K562 (cell line): ENCODE measurements around the gene LNPEP. TPM values are rescaled to one million over a fixed set of nuclear protein-coding genes. Genes with fewer than 3 reads are reported as not detected.

Source experiments
- EP400 ChIP-seq: fragments of 450-650 bp; IDR thresholded peaks from 2 replicates; pipeline ENCODE4 v1.6.1; 2017; ENCODE audit warnings: antibody characterized with exemption, mild to moderate bottlenecking, moderate library complexity
- FOXK2 ChIP-seq, 2 experiments: fragments of 450-650 bp; IDR thresholded peaks in 1 of 2; conservative IDR thresholded peaks in 1 of 2; 2 replicates each; pipeline ENCODE4 v1.6.1; 2016; ENCODE audit warnings: low read depth in 2 of 2, mild to moderate bottlenecking in 1 of 2
- HINFP ChIP-seq: fragments of 450-650 bp; conservative IDR thresholded peaks from 2 replicates; pipeline ENCODE4 v1.6.1; 2016; ENCODE audit warnings: missing genetic modification characterization, low read depth, mild to moderate bottlenecking, control low read depth, missing compliant biosample characterization
- PHF20 ChIP-seq: fragments of 450-650 bp; IDR thresholded peaks from 2 replicates; pipeline ENCODE4 v1.6.1; 2018; ENCODE audit not compliant: partially characterized antibody
- RFX7 ChIP-seq: fragments of 250-450 bp; sonication (Bioruptor Pico); IDR thresholded peaks from 2 replicates; pipeline ENCODE4 v1.5.1; 2021; ENCODE audit warnings: mild to moderate bottlenecking
- SFPQ ChIP-seq: fragments of 200-400 bp; formaldehyde crosslinking; IDR thresholded peaks from 2 replicates; pipeline ENCODE4 v1.6.1; 2017; ENCODE audit warnings: mild to moderate bottlenecking, low read depth, low read length, moderate library complexity
- SMARCB1 ChIP-seq: IDR thresholded peaks from 2 replicates; pipeline ENCODE4 v1.6.1; 2011; ENCODE audit warnings: improper control_type of control experiment, low read depth; ENCODE audit not compliant: insufficient read length
- ZHX1 ChIP-seq: fragments of 150-350 bp; conservative IDR thresholded peaks from 2 replicates; pipeline ENCODE4 v1.6.1; 2014; ENCODE audit warnings: low read length
- ZNF280A ChIP-seq: fragments of 450-650 bp; IDR thresholded peaks from 2 replicates; pipeline ENCODE4 v1.6.1; 2018; ENCODE audit warnings: mild to moderate bottlenecking, low read depth; ENCODE audit not compliant: partially characterized antibody
- ZNF311 ChIP-seq: fragments of 250-450 bp; sonication (Bioruptor Pico); IDR thresholded peaks from 2 replicates; pipeline ENCODE4 v1.4.0; 2020; ENCODE audit warnings: mild to moderate bottlenecking, moderate library complexity
- polyA plus RNA-seq, 8 experiments: library from polyadenylated mRNA; depleted of rRNA in 4 of 8; stranded (reverse) in 5 of 8; unstranded in 3 of 8; fragments of >200 nt; fragmentation: Nextera tagmentation in 2 of 8; fragmentation: Illumina TruSeq in 1 of 8; extraction: Ambion mirVana in 2 of 8; extraction: Trizol in 1 of 8; gene quantifications; 2 replicates each; pipeline versions ENCODE4 v1.2.1 to v1.2.3, GENCODE V29; 2011 to 2014; ENCODE audit warnings: inconsistent platforms in 1 of 8, missing spikeins in 1 of 8
- total RNA-seq, 7 experiments: library from RNA; depleted of rRNA in 6 of 7; stranded (reverse); fragments of >200 nt in 6 of 7; fragmentation: Illumina TruSeq in 2 of 7; extraction: Trizol in 2 of 7; gene quantifications; 2 replicates each; pipeline versions ENCODE4 v1.2.1 to v1.2.3, GENCODE V29; 2011 to 2021; ENCODE audit warnings: low replicate concordance in 1 of 7
- TF ChIP-seq, protein P1 (sequence below): fragments of 450-650 bp; formaldehyde crosslinking; IDR thresholded peaks from 2 replicates; pipeline ENCODE4 v1.4.0; 2020; ENCODE audit warnings: mild to moderate bottlenecking, moderate library complexity
- TF ChIP-seq, protein P2 (sequence below): fragments of 450-650 bp; IDR thresholded peaks from 2 replicates; pipeline ENCODE4 v1.6.1; 2018; ENCODE audit not compliant: partially characterized antibody

The LNPEP gene
- total and polyA plus RNA-seq, 9 of the 15 experiments (the other 6 are each of a cell fraction or from before 2014, with no cell fraction given), result 2.6 to 27.9 (median 11.2) TPM

- no peak for TF ChIP-seq ZHX1
- TF ChIP-seq SMARCB1, result no peak
- TF ChIP-seq PHF20, result no peak
- TF ChIP-seq, protein P1, sequence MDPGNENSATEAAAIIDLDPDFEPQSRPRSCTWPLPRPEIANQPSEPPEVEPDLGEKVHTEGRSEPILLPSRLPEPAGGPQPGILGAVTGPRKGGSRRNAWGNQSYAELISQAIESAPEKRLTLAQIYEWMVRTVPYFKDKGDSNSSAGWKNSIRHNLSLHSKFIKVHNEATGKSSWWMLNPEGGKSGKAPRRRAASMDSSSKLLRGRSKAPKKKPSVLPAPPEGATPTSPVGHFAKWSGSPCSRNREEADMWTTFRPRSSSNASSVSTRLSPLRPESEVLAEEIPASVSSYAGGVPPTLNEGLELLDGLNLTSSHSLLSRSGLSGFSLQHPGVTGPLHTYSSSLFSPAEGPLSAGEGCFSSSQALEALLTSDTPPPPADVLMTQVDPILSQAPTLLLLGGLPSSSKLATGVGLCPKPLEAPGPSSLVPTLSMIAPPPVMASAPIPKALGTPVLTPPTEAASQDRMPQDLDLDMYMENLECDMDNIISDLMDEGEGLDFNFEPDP (CRISPR knock-in tag), result no peak
- TF ChIP-seq FOXK2 (conservative IDR thresholded peaks at IDR 0.05 in 1 of 2, IDR thresholded peaks at IDR 0.05 in 1 of 2; ENCODE audit: low read depth in 2 of 2), result no peak
- TF ChIP-seq ZNF311 (CRISPR knock-in tag), result peak; percentile 68; the same call in 1 of the 2 replicates
- TF ChIP-seq EP400, result no peak
- TF ChIP-seq, protein P2, sequence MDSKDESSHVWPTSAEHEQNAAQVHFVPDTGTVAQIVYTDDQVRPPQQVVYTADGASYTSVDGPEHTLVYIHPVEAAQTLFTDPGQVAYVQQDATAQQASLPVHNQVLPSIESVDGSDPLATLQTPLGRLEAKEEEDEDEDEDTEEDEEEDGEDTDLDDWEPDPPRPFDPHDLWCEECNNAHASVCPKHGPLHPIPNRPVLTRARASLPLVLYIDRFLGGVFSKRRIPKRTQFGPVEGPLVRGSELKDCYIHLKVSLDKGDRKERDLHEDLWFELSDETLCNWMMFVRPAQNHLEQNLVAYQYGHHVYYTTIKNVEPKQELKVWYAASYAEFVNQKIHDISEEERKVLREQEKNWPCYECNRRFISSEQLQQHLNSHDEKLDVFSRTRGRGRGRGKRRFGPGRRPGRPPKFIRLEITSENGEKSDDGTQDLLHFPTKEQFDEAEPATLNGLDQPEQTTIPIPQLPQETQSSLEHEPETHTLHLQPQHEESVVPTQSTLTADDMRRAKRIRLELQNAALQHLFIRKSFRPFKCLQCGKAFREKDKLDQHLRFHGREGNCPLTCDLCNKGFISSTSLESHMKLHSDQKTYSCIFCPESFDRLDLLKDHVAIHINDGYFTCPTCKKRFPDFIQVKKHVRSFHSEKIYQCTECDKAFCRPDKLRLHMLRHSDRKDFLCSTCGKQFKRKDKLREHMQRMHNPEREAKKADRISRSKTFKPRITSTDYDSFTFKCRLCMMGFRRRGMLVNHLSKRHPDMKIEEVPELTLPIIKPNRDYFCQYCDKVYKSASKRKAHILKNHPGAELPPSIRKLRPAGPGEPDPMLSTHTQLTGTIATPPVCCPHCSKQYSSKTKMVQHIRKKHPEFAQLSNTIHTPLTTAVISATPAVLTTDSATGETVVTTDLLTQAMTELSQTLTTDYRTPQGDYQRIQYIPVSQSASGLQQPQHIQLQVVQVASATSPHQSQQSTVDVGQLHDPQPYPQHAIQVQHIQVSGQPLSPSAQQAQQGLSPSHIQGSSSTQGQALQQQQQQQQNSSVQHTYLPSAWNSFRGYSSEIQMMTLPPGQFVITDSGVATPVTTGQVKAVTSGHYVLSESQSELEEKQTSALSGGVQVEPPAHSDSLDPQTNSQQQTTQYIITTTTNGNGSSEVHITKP, result peak; percentile 88
- no peak for TF ChIP-seq SFPQ
- TF ChIP-seq RFX7, result no peak
- peak; percentile 28; the same call in 1 of the 2 replicates for TF ChIP-seq HINFP (tag)
- TF ChIP-seq ZNF280A, result no peak
Measured at GRCh38 chr5:97041239-97041638, 105.4 kb downstream of the LNPEP start (continued).
